GM12878 (cell line): Measurements from ENCODE around the gene CACNA2D4. TPM values are rescaled to one million over a fixed set of nuclear protein-coding genes. Genes with fewer than 3 reads are reported as not detected.

Experiments used
- ATF3 ChIP-seq: IDR thresholded peaks from 2 replicates; pipeline ENCODE4 v1.6.1; 2011; ENCODE audit warnings: low read depth, mild to moderate bottlenecking, low read length, moderate library complexity, borderline replicate concordance; ENCODE audit errors: extremely low read depth
- CUX1 ChIP-seq: IDR thresholded peaks from 2 replicates; pipeline ENCODE4 v1.6.1; 2012; ENCODE audit warnings: improper control_type of control experiment, low read depth, low read length; ENCODE audit not compliant: insufficient replicate concordance
- EED ChIP-seq: sonication (generic); IDR thresholded peaks from 2 replicates; pipeline ENCODE4 v1.6.1; 2016; ENCODE audit warnings: antibody characterized with exemption, low read depth
- EP300 ChIP-seq, 2 experiments: fragments of 150-350 bp in 1 of 2; IDR thresholded peaks; 2 replicates each; pipeline ENCODE4 v1.6.1; 2011 to 2012; ENCODE audit warnings: low read depth in 2 of 2, low read length in 2 of 2, borderline replicate concordance in 1 of 2, improper control_type of control experiment in 1 of 2, inconsistent platforms in 1 of 2; ENCODE audit not compliant: control insufficient read depth in 1 of 2
- JUNB ChIP-seq: IDR thresholded peaks from 2 replicates; pipeline ENCODE4 v1.6.1; 2016; ENCODE audit warnings: antibody characterized with exemption, mild to moderate bottlenecking
- NKRF ChIP-seq: fragments of 450-650 bp; conservative IDR thresholded peaks from 2 replicates; pipeline ENCODE4 v1.6.1; 2017; ENCODE audit warnings: mild to moderate bottlenecking, moderate library complexity
- POLR2AphosphoS2 ChIP-seq: IDR thresholded peaks from 2 replicates; pipeline ENCODE4 v1.6.1; 2011; ENCODE audit warnings: low read depth, mild to moderate bottlenecking, low read length, improper control_type of control experiment, moderate library complexity
- RELB ChIP-seq: fragments of 450-650 bp; IDR thresholded peaks from 2 replicates; pipeline ENCODE4 v1.6.1; 2017; ENCODE audit warnings: low read depth, mild to moderate bottlenecking, moderate library complexity
- polyA plus RNA-seq, 11 experiments: library from polyadenylated mRNA; depleted of rRNA in 4 of 11; unstranded in 6 of 11; stranded (reverse) in 5 of 11; fragments of >200 nt; fragmentation: Nextera tagmentation in 4 of 11; fragmentation: Illumina TruSeq in 1 of 11; extraction: Ambion mirVana in 4 of 11; extraction: Trizol in 1 of 11; gene quantifications; 1 replicate in 1 of 11; 2 replicates in 10 of 11; pipeline versions ENCODE4 v1.2.1 to v1.2.3, GENCODE V29; 2011 to 2016; ENCODE audit warnings: inconsistent platforms in 2 of 11, missing spikeins in 2 of 11, low read depth in 1 of 11
- total RNA-seq, 4 experiments: library from RNA; depleted of rRNA in 3 of 4; stranded (reverse); fragments of >200 nt in 3 of 4; fragmentation: Illumina TruSeq in 1 of 4; extraction: Trizol in 1 of 4; gene quantifications; 2 replicates each; pipeline versions ENCODE4 v1.2.1 to v1.2.3, GENCODE V29; 2013 to 2021

Gene CACNA2D4
- total and polyA plus RNA-seq, 10 of the 15 experiments (the other 5 are each of a cell fraction or from before 2014, with no cell fraction given) = 0.03 to 1.0 (median 0.65) TPM

- TF ChIP-seq POLR2AphosphoS2 (no peak), RELB (no peak), JUNB (no peak), NKRF (no peak), ATF3 (no peak), EP300 (IDR thresholded peaks at IDR 0.05; ENCODE audit: borderline replicate concordance in 1 of 2, control insufficient read depth in 1 of 2, low read depth in 2 of 2, low read length in 2 of 2) (no peak), EED (no peak), CUX1 (no peak)
Measured at GRCh38 chr12:1965916-1966315, 47.5 kb upstream of the CACNA2D4 start (continued).
